Keratinocyte (primary cell): ENCODE data around the gene UPK3BL2.
"Not testable (repeated sequence)": the region's sequence is repeated elsewhere in the genome, so short reads cannot be mapped to it uniquely, and the experiment has no call there.

Source experiments
- EZH2 ChIP-seq: IDR thresholded peaks from one replicate; pipeline ENCODE4 v1.6.1; 2012; ENCODE audit warnings: inconsistent platforms, mild to moderate bottlenecking, low read length, moderate library complexity
- TF ChIP-seq, protein P1 (sequence below), 3 experiments: IDR thresholded peaks in 1 of 3; conservative IDR thresholded peaks in 1 of 3; optimal IDR thresholded peaks in 1 of 3; 2 replicates in 2 of 3; 3 replicates in 1 of 3; pipeline versions ENCODE3 to v1.5.1; 2011; ENCODE audit warnings: low read length in 3 of 3, mild to moderate bottlenecking in 3 of 3, moderate library complexity in 2 of 3, control low read depth in 1 of 3, inconsistent platforms in 1 of 3; ENCODE audit not compliant: insufficient read depth in 2 of 3; ENCODE audit errors: extremely low read depth in 1 of 3

DNA sequence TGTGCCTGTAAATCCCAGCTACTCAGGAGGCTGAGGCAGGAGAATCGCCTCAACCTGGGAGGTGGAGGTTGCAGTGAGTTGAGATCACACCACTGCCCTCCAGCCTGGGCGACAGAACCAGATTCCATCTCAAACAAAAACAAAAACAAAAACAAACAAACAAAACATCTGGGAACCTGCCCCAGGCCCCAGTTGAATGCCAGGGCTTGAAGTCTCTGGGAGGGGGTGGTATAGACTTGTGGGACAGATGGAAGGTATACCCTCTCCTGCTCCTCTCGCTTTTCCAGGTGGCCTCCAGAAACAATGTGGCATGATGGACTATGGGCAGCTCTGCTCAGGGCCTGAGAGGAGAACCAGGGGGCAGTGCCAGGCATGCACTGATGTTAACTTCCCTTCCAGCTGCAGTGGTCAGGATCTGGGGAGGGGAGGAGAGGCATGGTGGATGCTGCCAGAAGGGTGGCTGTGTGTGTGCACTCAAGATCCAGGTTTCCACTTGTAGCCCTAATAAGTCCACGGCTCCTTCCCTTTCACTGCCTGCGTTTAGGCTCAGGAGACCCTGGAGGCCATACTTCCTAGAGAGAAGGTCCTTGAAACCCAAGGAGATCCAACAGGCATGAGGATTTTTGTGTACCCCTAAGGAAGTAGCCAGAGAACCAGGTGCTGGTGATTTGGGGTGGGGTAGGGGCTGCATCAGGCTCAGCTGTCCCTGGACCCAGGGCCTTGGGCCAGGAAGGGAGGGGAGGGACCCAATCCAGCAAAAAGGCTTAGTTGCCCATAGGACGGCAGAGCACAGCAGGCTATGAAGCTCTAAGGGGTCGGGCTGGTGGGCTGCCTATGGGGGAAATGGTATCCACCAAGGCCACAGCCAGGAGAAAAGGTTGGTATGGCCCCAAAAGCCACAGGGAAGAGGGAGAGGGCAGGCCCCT lies 34.1 kb upstream of the UPK3BL2 start:
- TF ChIP-seq, protein P1, sequence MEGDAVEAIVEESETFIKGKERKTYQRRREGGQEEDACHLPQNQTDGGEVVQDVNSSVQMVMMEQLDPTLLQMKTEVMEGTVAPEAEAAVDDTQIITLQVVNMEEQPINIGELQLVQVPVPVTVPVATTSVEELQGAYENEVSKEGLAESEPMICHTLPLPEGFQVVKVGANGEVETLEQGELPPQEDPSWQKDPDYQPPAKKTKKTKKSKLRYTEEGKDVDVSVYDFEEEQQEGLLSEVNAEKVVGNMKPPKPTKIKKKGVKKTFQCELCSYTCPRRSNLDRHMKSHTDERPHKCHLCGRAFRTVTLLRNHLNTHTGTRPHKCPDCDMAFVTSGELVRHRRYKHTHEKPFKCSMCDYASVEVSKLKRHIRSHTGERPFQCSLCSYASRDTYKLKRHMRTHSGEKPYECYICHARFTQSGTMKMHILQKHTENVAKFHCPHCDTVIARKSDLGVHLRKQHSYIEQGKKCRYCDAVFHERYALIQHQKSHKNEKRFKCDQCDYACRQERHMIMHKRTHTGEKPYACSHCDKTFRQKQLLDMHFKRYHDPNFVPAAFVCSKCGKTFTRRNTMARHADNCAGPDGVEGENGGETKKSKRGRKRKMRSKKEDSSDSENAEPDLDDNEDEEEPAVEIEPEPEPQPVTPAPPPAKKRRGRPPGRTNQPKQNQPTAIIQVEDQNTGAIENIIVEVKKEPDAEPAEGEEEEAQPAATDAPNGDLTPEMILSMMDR (optimal IDR thresholded peaks at IDR 0.05 in 1 of 3, IDR thresholded peaks at IDR 0.05 in 1 of 3, conservative IDR thresholded peaks at IDR 0.05 in 1 of 3; ENCODE audit: extremely low read depth in 1 of 3, insufficient read depth in 2 of 3, low read length in 3 of 3) = not testable (repeated sequence)
- TF ChIP-seq EZH2 = not testable (repeated sequence)
